ENCODE results near the gene SYNE3. TPM values are rescaled to one million over a fixed set of nuclear protein-coding genes. Genes with fewer than 3 reads are reported as not detected.

Gene SYNE3
- total RNA-seq, 1 donor from 2014 or later, result 2.5 TPM

GRCh38 chr14:95495076-95495475 lies 21.4 kb downstream of the SYNE3 start:
- H4K20me1 ChIP-seq (ENCODE audit: insufficient read depth, low read length), result no peaks in the 10 kb centered on the region

GRCh38 chr14:95494456-95494855 lies 22.0 kb downstream of the SYNE3 start:
- FAIRE-seq, result no peak
- Mint-ChIP-seq H3K9me3 (ENCODE audit: unreplicated experiment) (peaks cover 4% of the 10 kb centered on the region), H3K4me3 (ENCODE audit: unreplicated experiment) (no peak overlapping the region), H3K27ac (ENCODE audit: unreplicated experiment) (no peak overlapping the region), H3K4me1 (ENCODE audit: low read depth, unreplicated experiment) (peaks cover 10% of the 10 kb centered on the region), H3K27me3 (ENCODE audit: low read depth, unreplicated experiment) (peaks cover 6% of the 10 kb centered on the region), H3K36me3 (ENCODE audit: low read depth, unreplicated experiment) (no peaks in the 10 kb centered on the region)
- H3K9ac ChIP-seq (ENCODE audit: low read length), result no peak overlapping the region
- H3K4me2 ChIP-seq (ENCODE audit: low read length), result no peak overlapping the region
- no peaks in the 10 kb centered on the region for H3K27me3 ChIP-seq (ENCODE audit: insufficient read depth, low read length)
- TF ChIP-seq, protein P1, sequence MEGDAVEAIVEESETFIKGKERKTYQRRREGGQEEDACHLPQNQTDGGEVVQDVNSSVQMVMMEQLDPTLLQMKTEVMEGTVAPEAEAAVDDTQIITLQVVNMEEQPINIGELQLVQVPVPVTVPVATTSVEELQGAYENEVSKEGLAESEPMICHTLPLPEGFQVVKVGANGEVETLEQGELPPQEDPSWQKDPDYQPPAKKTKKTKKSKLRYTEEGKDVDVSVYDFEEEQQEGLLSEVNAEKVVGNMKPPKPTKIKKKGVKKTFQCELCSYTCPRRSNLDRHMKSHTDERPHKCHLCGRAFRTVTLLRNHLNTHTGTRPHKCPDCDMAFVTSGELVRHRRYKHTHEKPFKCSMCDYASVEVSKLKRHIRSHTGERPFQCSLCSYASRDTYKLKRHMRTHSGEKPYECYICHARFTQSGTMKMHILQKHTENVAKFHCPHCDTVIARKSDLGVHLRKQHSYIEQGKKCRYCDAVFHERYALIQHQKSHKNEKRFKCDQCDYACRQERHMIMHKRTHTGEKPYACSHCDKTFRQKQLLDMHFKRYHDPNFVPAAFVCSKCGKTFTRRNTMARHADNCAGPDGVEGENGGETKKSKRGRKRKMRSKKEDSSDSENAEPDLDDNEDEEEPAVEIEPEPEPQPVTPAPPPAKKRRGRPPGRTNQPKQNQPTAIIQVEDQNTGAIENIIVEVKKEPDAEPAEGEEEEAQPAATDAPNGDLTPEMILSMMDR (IDR thresholded peaks at IDR 0.05; ENCODE audit: insufficient read depth, low read depth, low read length), result no peak
- TF ChIP-seq EZH2 (IDR thresholded peaks at IDR 0.05; ENCODE audit: insufficient read depth, low read length), result no peak
- H3K79me2 ChIP-seq (ENCODE audit: insufficient read depth, low read length), result no peaks in the 10 kb centered on the region
- no peak overlapping the region for H3K27ac ChIP-seq (ENCODE audit: low read depth, low read length)
- no peak overlapping the region for H3K4me3 ChIP-seq (ENCODE audit: insufficient read depth, low read depth, low read length)
- no peaks in the 10 kb centered on the region for H4K20me1 ChIP-seq (ENCODE audit: insufficient read depth, low read length)
- H2AFZ ChIP-seq (ENCODE audit: low read depth, low read length), result no peak overlapping the region
- no peaks in the 10 kb centered on the region for H3K9me3 ChIP-seq (ENCODE audit: insufficient read depth, low read depth, low read length)
- H3K4me1 ChIP-seq (ENCODE audit: insufficient read depth, low read length), result peaks cover 15% of the 10 kb centered on the region
- no peak for DNase-seq (ENCODE audit: low read depth)
- no peaks in the 10 kb centered on the region for H3K36me3 ChIP-seq (ENCODE audit: insufficient read depth, low read length)

More at GRCh38 chr14:95495076-95495475, 21.4 kb downstream of the SYNE3 start:
- H3K4me1 ChIP-seq (ENCODE audit: insufficient read depth, low read length), result peaks cover 15% of the 10 kb centered on the region
- TF ChIP-seq, protein P1 (IDR thresholded peaks at IDR 0.05; ENCODE audit: insufficient read depth, low read depth, low read length), result no peak
- no peak for TF ChIP-seq EZH2 (IDR thresholded peaks at IDR 0.05; ENCODE audit: insufficient read depth, low read length)
- FAIRE-seq, result no peak
- peaks cover 10% of the 10 kb centered on the region for H3K4me1 Mint-ChIP-seq (ENCODE audit: low read depth, unreplicated experiment)
- H3K27ac ChIP-seq (ENCODE audit: low read depth, low read length), result no peak overlapping the region
- H3K79me2 ChIP-seq (ENCODE audit: insufficient read depth, low read length), result no peaks in the 10 kb centered on the region
- H3K27ac Mint-ChIP-seq (ENCODE audit: unreplicated experiment), result no peak overlapping the region
- no peaks in the 10 kb centered on the region for H3K9me3 ChIP-seq (ENCODE audit: insufficient read depth, low read depth, low read length)
- peaks cover 6% of the 10 kb centered on the region for H3K27me3 Mint-ChIP-seq (ENCODE audit: low read depth, unreplicated experiment)
- peaks cover 4% of the 10 kb centered on the region for H3K9me3 Mint-ChIP-seq (ENCODE audit: unreplicated experiment)
- H3K4me3 Mint-ChIP-seq (ENCODE audit: unreplicated experiment), result no peak overlapping the region
- no peak overlapping the region for H3K4me3 ChIP-seq (ENCODE audit: insufficient read depth, low read depth, low read length)
- H3K4me2 ChIP-seq (ENCODE audit: low read length), result no peak overlapping the region
- no peak for DNase-seq (ENCODE audit: low read depth)
- no peaks in the 10 kb centered on the region for H3K36me3 ChIP-seq (ENCODE audit: insufficient read depth, low read length)
- no peaks in the 10 kb centered on the region for H3K27me3 ChIP-seq (ENCODE audit: insufficient read depth, low read length)
- no peak overlapping the region for H2AFZ ChIP-seq (ENCODE audit: low read depth, low read length)
- no peak overlapping the region for H3K9ac ChIP-seq (ENCODE audit: low read length)
- no peaks in the 10 kb centered on the region for H3K36me3 Mint-ChIP-seq (ENCODE audit: low read depth, unreplicated experiment)

GRCh38 chr14:95493976-95494375 lies 22.5 kb downstream of the SYNE3 start:
- H3K9ac ChIP-seq (ENCODE audit: low read length), result no peak overlapping the region
- no peaks in the 10 kb centered on the region for H3K27me3 ChIP-seq (ENCODE audit: insufficient read depth, low read length)
- TF ChIP-seq, protein P1 (IDR thresholded peaks at IDR 0.05; ENCODE audit: insufficient read depth, low read depth, low read length), result no peak
- no peak for TF ChIP-seq EZH2 (IDR thresholded peaks at IDR 0.05; ENCODE audit: insufficient read depth, low read length)
- peaks cover 4% of the 10 kb centered on the region for H3K9me3 Mint-ChIP-seq (ENCODE audit: unreplicated experiment)
- no peaks in the 10 kb centered on the region for H4K20me1 ChIP-seq (ENCODE audit: insufficient read depth, low read length)
- FAIRE-seq (no peak), DNase-seq (ENCODE audit: low read depth) (no peak)
- no peak overlapping the region for H3K27ac Mint-ChIP-seq (ENCODE audit: unreplicated experiment)
- H3K4me3 Mint-ChIP-seq (ENCODE audit: unreplicated experiment), result no peak overlapping the region
- no peak overlapping the region for H3K27ac ChIP-seq (ENCODE audit: low read depth, low read length)
- no peaks in the 10 kb centered on the region for H3K79me2 ChIP-seq (ENCODE audit: insufficient read depth, low read length)
- H2AFZ ChIP-seq (ENCODE audit: low read depth, low read length), result no peak overlapping the region
- no peaks in the 10 kb centered on the region for H3K36me3 ChIP-seq (ENCODE audit: insufficient read depth, low read length)
- peaks cover 10% of the 10 kb centered on the region for H3K4me1 Mint-ChIP-seq (ENCODE audit: low read depth, unreplicated experiment)
- no peak overlapping the region for H3K4me2 ChIP-seq (ENCODE audit: low read length)
- H3K4me3 ChIP-seq (ENCODE audit: insufficient read depth, low read depth, low read length), result no peak overlapping the region
- peaks cover 13% of the 10 kb centered on the region for H3K4me1 ChIP-seq (ENCODE audit: insufficient read depth, low read length)
- peaks cover 6% of the 10 kb centered on the region for H3K27me3 Mint-ChIP-seq (ENCODE audit: low read depth, unreplicated experiment)
- H3K36me3 Mint-ChIP-seq (ENCODE audit: low read depth, unreplicated experiment), result no peaks in the 10 kb centered on the region
- H3K9me3 ChIP-seq (ENCODE audit: insufficient read depth, low read depth, low read length), result no peaks in the 10 kb centered on the region

All from astrocyte (in vitro differentiated cells and primary cell).